GM12872 (cell line): Measurements from ENCODE around the gene ENDOU.

Experiments
- CTCF ChIP-seq: IDR thresholded peaks from 3 replicates; pipeline ENCODE4 v1.5.1; 2011; ENCODE audit warnings: low read depth, mild to moderate bottlenecking, low read length, moderate library complexity; ENCODE audit not compliant: insufficient read depth

ENDOU gene

GRCh38 chr12:47744778-47745436 lies 19.6 kb upstream of the ENDOU start:
- no peak for TF ChIP-seq CTCF

GRCh38 chr12:47744005-47744651 lies 18.8 kb upstream of the ENDOU start:
- peak; percentile 70 for TF ChIP-seq CTCF

GRCh38 chr12:47743311-47743860 lies 18.1 kb upstream of the ENDOU start:
- TF ChIP-seq CTCF: no peak

DNA sequence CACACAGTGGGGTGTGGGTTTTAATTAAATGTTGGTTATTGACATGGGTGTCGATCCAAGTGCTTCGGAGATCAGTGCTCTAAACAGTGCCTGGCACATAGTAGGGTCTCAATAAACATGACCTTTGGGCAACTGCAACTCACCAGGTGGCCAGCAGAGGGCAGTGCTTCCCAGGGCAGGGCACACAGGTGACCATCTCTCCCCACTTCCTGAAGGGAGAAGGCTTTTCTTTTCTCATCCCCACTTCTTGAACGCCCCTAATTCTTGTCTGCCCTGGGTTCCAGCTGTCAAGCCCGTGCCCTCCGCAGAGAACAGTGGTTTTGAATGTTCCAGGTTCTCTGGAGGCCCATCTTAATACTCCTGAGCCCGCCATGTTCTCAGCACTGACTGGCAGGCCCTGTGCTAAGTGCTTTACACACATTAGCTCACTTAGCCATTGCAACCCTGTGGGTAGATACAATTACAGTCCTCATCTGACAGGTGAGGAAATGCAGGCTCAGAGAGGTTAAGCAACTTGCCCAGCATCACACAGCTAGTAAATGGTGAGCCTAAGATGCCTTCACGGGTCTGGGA lies 17.0 kb upstream of the ENDOU start:
- peak; percentile 99 for TF ChIP-seq CTCF

DNA sequence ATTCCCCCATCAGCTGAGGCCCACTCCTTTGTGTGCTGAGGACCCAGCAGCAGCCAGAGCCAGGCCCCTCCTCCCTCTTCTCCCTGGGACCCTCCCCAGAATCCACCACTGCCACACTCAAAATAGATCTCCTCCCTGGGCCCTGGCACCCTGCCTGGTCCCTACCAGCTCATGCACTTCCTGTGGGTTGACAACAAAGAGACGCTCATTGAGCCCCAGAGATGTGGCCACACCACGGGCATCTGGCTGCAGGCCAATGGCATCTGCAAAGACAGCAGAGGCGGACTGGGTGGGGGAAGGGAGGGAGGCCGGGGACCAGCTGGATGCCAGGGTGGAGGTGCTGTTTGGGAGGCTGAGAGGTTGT lies 16.0 kb upstream of the ENDOU start:
- TF ChIP-seq CTCF: no peak

- TF ChIP-seq CTCF: 0 out of 3 replicates have a peak, but pooled peaks have one; percentile 21
Measured at GRCh38 chr12:47740606-47741339, 15.5 kb upstream of the ENDOU start.

DNA sequence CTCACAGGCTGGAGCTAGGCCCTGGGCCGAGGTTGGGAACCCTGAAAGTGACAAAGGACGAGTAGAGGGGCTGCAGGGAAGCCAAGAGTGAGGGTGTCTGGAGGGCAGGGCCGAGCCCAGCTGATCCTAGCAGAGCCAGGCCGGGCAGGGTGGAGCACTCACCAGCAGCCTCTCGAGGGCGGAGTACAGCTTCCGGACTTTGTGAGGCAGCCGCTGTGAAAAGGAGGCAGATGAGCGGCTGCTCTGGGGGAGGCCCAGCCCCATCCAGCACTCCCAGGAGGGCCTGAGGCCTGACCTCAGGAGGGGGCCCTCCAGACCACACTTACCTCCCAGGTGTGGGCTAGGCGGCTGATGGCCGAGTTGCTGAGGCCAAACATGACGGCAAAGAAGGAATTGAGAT lies 14.7 kb upstream of the ENDOU start:
- TF ChIP-seq CTCF: no peak; the same call in 2 of the 3 replicates
